ENCODE data around the gene CALML5. TPM values are rescaled to one million over a fixed set of nuclear protein-coding genes. Genes with fewer than 3 reads are reported as not detected.

Gene CALML5
- polyA plus RNA-seq, 1 donor from 2014 or later = not detected

- Histone ChIP-seq H3K27ac (ENCODE audit: low read length) (no peak overlapping the region), H3K79me2 (replicated peaks; ENCODE audit: insufficient read depth, low read length) (no peaks in the 10 kb centered on the region), H3K9ac (ENCODE audit: low read length) (no peak overlapping the region), H3K4me2 (ENCODE audit: low read length) (no peak overlapping the region), H3K27me3 (ENCODE audit: insufficient read depth, low read depth, low read length) (no peaks in the 10 kb centered on the region), H4K20me1 (ENCODE audit: insufficient read depth) (no peaks in the 10 kb centered on the region), H3K36me3 (ENCODE audit: insufficient read depth, low read length) (no peaks in the 10 kb centered on the region), H2AFZ (ENCODE audit: low read depth, low read length) (no peak overlapping the region), H3K4me3 (ENCODE audit: low read length) (no peak overlapping the region), H3K9me2 (ENCODE audit: insufficient read depth, low read length) (no peaks in the 10 kb centered on the region), H3K9me3 (ENCODE audit: low read length) (no peaks in the 10 kb centered on the region), H3F3A (ENCODE audit: insufficient read depth, low read length, poor library complexity, severe bottlenecking) (no peaks in the 10 kb centered on the region)
- no peak for TF ChIP-seq MXI1 (conservative IDR thresholded peaks at IDR 0.05; ENCODE audit: poor library complexity, severe bottlenecking)
- TF ChIP-seq, protein P1, sequence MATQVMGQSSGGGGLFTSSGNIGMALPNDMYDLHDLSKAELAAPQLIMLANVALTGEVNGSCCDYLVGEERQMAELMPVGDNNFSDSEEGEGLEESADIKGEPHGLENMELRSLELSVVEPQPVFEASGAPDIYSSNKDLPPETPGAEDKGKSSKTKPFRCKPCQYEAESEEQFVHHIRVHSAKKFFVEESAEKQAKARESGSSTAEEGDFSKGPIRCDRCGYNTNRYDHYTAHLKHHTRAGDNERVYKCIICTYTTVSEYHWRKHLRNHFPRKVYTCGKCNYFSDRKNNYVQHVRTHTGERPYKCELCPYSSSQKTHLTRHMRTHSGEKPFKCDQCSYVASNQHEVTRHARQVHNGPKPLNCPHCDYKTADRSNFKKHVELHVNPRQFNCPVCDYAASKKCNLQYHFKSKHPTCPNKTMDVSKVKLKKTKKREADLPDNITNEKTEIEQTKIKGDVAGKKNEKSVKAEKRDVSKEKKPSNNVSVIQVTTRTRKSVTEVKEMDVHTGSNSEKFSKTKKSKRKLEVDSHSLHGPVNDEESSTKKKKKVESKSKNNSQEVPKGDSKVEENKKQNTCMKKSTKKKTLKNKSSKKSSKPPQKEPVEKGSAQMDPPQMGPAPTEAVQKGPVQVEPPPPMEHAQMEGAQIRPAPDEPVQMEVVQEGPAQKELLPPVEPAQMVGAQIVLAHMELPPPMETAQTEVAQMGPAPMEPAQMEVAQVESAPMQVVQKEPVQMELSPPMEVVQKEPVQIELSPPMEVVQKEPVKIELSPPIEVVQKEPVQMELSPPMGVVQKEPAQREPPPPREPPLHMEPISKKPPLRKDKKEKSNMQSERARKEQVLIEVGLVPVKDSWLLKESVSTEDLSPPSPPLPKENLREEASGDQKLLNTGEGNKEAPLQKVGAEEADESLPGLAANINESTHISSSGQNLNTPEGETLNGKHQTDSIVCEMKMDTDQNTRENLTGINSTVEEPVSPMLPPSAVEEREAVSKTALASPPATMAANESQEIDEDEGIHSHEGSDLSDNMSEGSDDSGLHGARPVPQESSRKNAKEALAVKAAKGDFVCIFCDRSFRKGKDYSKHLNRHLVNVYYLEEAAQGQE (IDR thresholded peaks at IDR 0.05; ENCODE audit: borderline replicate concordance) = no peak
- TF ChIP-seq SMC3 (conservative IDR thresholded peaks at IDR 0.05; ENCODE audit: poor library complexity) = no peak
- no peak for TF ChIP-seq TAF1 (IDR thresholded peaks at IDR 0.05; ENCODE audit: low read depth)
- no peak for TF ChIP-seq POLR2AphosphoS5 (IDR thresholded peaks at IDR 0.05)
- no peak for TF ChIP-seq EZH2 (IDR thresholded peaks at IDR 0.05; ENCODE audit: borderline replicate concordance, insufficient read depth, low read length, poor library complexity, severe bottlenecking)
Measured at GRCh38 chr10:5511231-5511884, 12.0 kb upstream of the CALML5 start.

DNA sequence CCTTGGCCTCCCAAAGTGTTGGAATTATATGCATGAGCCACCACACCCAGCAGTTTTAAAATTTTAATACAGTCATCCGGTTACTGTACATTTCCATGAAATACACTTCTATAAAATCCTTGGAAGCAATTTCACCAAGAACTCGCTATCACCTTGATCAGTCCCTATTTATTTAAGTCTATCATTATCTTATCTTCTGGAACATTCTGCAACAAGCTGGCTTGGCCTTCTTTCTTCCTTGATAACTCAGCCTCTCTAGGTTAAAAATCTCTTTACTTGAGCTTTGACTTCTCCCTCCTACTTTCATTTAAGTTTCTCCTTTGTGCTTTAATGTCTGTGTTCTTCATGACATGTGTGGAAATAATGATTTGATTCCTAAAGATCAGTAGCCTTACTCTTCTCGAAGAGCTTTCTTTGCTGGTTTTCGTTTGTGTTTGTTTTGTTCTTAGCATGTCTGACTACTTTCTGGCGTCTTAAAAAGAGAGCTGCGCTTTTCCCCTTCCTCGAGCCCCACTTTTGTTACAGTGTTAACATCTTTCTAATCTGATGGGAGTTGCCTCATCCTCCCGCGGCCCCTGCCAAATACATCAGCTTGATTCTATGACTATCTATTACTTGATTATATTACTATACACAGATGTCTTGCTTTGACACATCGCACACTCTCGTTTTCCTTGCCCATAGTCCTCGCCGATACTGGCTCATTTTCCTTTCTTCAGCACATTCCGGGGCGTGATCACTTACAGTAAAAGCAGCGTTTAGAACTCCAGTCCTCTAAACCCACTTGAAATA, 11.1 kb upstream of the CALML5 start:
- Histone ChIP-seq H3K9me3 (ENCODE audit: low read length) (no peaks in the 10 kb centered on the region), H3K4me2 (ENCODE audit: low read length) (no peak overlapping the region), H3K9ac (ENCODE audit: low read length) (no peak overlapping the region), H3F3A (ENCODE audit: insufficient read depth, low read length, poor library complexity, severe bottlenecking) (no peaks in the 10 kb centered on the region), H2AFZ (ENCODE audit: low read depth, low read length) (no peak overlapping the region), H3K36me3 (ENCODE audit: insufficient read depth, low read length) (no peaks in the 10 kb centered on the region), H4K20me1 (ENCODE audit: insufficient read depth) (no peaks in the 10 kb centered on the region), H3K27ac (ENCODE audit: low read length) (no peak overlapping the region), H3K4me3 (ENCODE audit: low read length) (no peak overlapping the region), H3K9me2 (ENCODE audit: insufficient read depth, low read length) (no peaks in the 10 kb centered on the region), H3K79me2 (replicated peaks; ENCODE audit: insufficient read depth, low read length) (no peaks in the 10 kb centered on the region), H3K27me3 (ENCODE audit: insufficient read depth, low read depth, low read length) (no peaks in the 10 kb centered on the region)
- no peak for TF ChIP-seq SMC3 (conservative IDR thresholded peaks at IDR 0.05; ENCODE audit: poor library complexity)
- TF ChIP-seq TAF1 (IDR thresholded peaks at IDR 0.05; ENCODE audit: low read depth) = no peak
- no peak for TF ChIP-seq MXI1 (conservative IDR thresholded peaks at IDR 0.05; ENCODE audit: poor library complexity, severe bottlenecking)
- TF ChIP-seq EZH2 (IDR thresholded peaks at IDR 0.05; ENCODE audit: borderline replicate concordance, insufficient read depth, low read length, poor library complexity, severe bottlenecking) = no peak
- no peak for TF ChIP-seq POLR2AphosphoS5 (IDR thresholded peaks at IDR 0.05)
- no peak for TF ChIP-seq RAD21 (conservative IDR thresholded peaks at IDR 0.05)
- TF ChIP-seq, protein P2, sequence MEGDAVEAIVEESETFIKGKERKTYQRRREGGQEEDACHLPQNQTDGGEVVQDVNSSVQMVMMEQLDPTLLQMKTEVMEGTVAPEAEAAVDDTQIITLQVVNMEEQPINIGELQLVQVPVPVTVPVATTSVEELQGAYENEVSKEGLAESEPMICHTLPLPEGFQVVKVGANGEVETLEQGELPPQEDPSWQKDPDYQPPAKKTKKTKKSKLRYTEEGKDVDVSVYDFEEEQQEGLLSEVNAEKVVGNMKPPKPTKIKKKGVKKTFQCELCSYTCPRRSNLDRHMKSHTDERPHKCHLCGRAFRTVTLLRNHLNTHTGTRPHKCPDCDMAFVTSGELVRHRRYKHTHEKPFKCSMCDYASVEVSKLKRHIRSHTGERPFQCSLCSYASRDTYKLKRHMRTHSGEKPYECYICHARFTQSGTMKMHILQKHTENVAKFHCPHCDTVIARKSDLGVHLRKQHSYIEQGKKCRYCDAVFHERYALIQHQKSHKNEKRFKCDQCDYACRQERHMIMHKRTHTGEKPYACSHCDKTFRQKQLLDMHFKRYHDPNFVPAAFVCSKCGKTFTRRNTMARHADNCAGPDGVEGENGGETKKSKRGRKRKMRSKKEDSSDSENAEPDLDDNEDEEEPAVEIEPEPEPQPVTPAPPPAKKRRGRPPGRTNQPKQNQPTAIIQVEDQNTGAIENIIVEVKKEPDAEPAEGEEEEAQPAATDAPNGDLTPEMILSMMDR (IDR thresholded peaks at IDR 0.05; ENCODE audit: poor library complexity, severe bottlenecking) = no peak

Measured in neural cell (in vitro differentiated cells).